HepG2 (cell line): ENCODE data around the gene RASAL3. TPM values are rescaled to one million over a fixed set of nuclear protein-coding genes. Genes with fewer than 3 reads are reported as not detected.

ENCODE experiments used
- AHDC1 ChIP-seq: sonication (generic); formaldehyde crosslinking; IDR thresholded peaks from 2 replicates; pipeline ENCODE4 v1.5.1; 2020; ENCODE audit warnings: mild to moderate bottlenecking, missing genetic modification reagents, borderline replicate concordance
- ETS1 ChIP-seq: sonication (generic); formaldehyde crosslinking; IDR thresholded peaks from 2 replicates; pipeline ENCODE4 v1.4.0; 2020; ENCODE audit warnings: missing genetic modification reagents
- GABPB1 ChIP-seq: IDR thresholded peaks from 2 replicates; pipeline ENCODE4 v1.6.1; 2016; ENCODE audit warnings: mild to moderate bottlenecking, missing genetic modification reagents, moderate library complexity, missing compliant biosample characterization
- KAT8 ChIP-seq: IDR thresholded peaks from 2 replicates; pipeline ENCODE4 v1.6.1; 2016; ENCODE audit warnings: missing genetic modification reagents, missing compliant biosample characterization
- MEIS1 ChIP-seq: sonication (generic); formaldehyde crosslinking; IDR thresholded peaks from 2 replicates; pipeline ENCODE4 v1.9.0; 2021; ENCODE audit warnings: mild to moderate bottlenecking, missing genetic modification reagents, moderate library complexity, borderline replicate concordance
- MIER2 ChIP-seq: IDR thresholded peaks from 2 replicates; pipeline ENCODE4 v1.6.1; 2016; ENCODE audit warnings: missing biosample characterization, missing genetic modification reagents
- NR2C2 ChIP-seq: sonication (generic); formaldehyde crosslinking; IDR thresholded peaks from 2 replicates; pipeline ENCODE4 v1.4.0; 2020; ENCODE audit warnings: missing genetic modification reagents, mild to moderate bottlenecking, moderate library complexity, borderline replicate concordance
- PHF8 ChIP-seq: sonication (generic); formaldehyde crosslinking; IDR thresholded peaks from 2 replicates; pipeline ENCODE4 v1.5.0; 2020; ENCODE audit warnings: missing genetic modification reagents
- SKI ChIP-seq: fragments of 450-650 bp; IDR thresholded peaks from one replicate; pipeline ENCODE4 v1.6.1; 2018; ENCODE audit warnings: mild to moderate bottlenecking; ENCODE audit not compliant: partially characterized antibody
- SRSF9 ChIP-seq: fragments of 200-400 bp; formaldehyde crosslinking; IDR thresholded peaks from 2 replicates; pipeline ENCODE4 v1.6.1; 2018; ENCODE audit warnings: borderline replicate concordance, mild to moderate bottlenecking, low read depth, low read length; ENCODE audit not compliant: insufficient read depth, poor library complexity, severe bottlenecking
- SRY ChIP-seq: sonication (generic); formaldehyde crosslinking; IDR thresholded peaks from 2 replicates; pipeline ENCODE4 v1.8.0; 2022; ENCODE audit warnings: mild to moderate bottlenecking, missing genetic modification reagents
- TCF7 ChIP-seq: sonication (generic); IDR thresholded peaks from 2 replicates; pipeline ENCODE4 v1.6.1; 2016; ENCODE audit warnings: antibody characterized with exemption, low read depth
- ZBTB34 ChIP-seq: sonication (generic); formaldehyde crosslinking; IDR thresholded peaks from 2 replicates; pipeline ENCODE4 v1.8.0; 2022; ENCODE audit warnings: mild to moderate bottlenecking, missing genetic modification reagents
- ZFP37 ChIP-seq: sonication (generic); formaldehyde crosslinking; IDR thresholded peaks from 2 replicates; pipeline ENCODE4 v1.4.0; 2020; ENCODE audit warnings: missing genetic modification reagents, borderline replicate concordance
- ZNF101 ChIP-seq: sonication (generic); formaldehyde crosslinking; IDR thresholded peaks from 2 replicates; pipeline ENCODE4 v1.4.0; 2020; ENCODE audit warnings: mild to moderate bottlenecking, low read depth, missing genetic modification reagents, borderline replicate concordance
- ZNF235 ChIP-seq: sonication (generic); formaldehyde crosslinking; IDR thresholded peaks from 2 replicates; pipeline ENCODE4 v1.8.1; 2023; ENCODE audit warnings: mild to moderate bottlenecking, missing genetic modification reagents, borderline replicate concordance
- ZNF367 ChIP-seq: sonication (generic); formaldehyde crosslinking; IDR thresholded peaks from 2 replicates; pipeline ENCODE4 v1.4.0; 2020; ENCODE audit warnings: missing genetic modification reagents, borderline replicate concordance
- ZNF414 ChIP-seq: sonication (generic); formaldehyde crosslinking; IDR thresholded peaks from 2 replicates; pipeline ENCODE4 v1.5.0; 2020; ENCODE audit warnings: missing genetic modification reagents
- ZNF432 ChIP-seq: sonication (generic); formaldehyde crosslinking; IDR thresholded peaks from 2 replicates; pipeline ENCODE4 v1.5.0; 2020; ENCODE audit warnings: missing genetic modification reagents, mild to moderate bottlenecking, borderline replicate concordance
- ZNF781 ChIP-seq: sonication (generic); formaldehyde crosslinking; IDR thresholded peaks from 2 replicates; pipeline ENCODE4 v1.5.1; 2020; ENCODE audit warnings: borderline replicate concordance, mild to moderate bottlenecking, missing genetic modification reagents; ENCODE audit errors: not compliant biosample characterization
- polyA plus RNA-seq, 8 experiments: library from polyadenylated mRNA; depleted of rRNA in 3 of 8; stranded (reverse) in 7 of 8; unstranded in 1 of 8; fragments of >200 nt; fragmentation: Illumina TruSeq in 4 of 8; extraction: Trizol in 4 of 8; gene quantifications; 2 replicates each; pipeline versions ENCODE4 v1.2.1 to v1.2.3, GENCODE V29; 2011 to 2016; ENCODE audit warnings: low read depth in 4 of 8, missing spikeins in 1 of 8, mixed read lengths in 1 of 8; ENCODE audit not compliant: insufficient read depth in 1 of 8
- total RNA-seq, 5 experiments: library from RNA; depleted of rRNA; stranded (reverse); fragments of >200 nt; fragmentation: Illumina TruSeq; extraction: Trizol; gene quantifications; 2 replicates each; pipeline ENCODE4 v1.2.3, GENCODE V29; 2016; ENCODE audit warnings: low read depth in 1 of 5

The RASAL3 gene
- total and polyA plus RNA-seq, 2 of the 13 experiments (the other 11 are each of a cell fraction or from before 2014, with no cell fraction given): not detected

GRCh38 chr19:15418579-15419412, 45.5 kb downstream of the RASAL3 start, which contains the start of gene AKAP8L (continued):
- TF ChIP-seq ZNF414 (peak; percentile 75), ZNF101 (no peak), ZFP37 (0 out of 2 replicates have a peak, but pooled peaks have one; percentile 54), SRY (CRISPR knock-in tag) (0 out of 2 replicates have a peak, but pooled peaks have one; percentile 64), ZNF781 (no peak), ZNF432 (CRISPR knock-in tag) (no peak), GABPB1 (peak; percentile 74), ETS1 (CRISPR knock-in tag) (no peak), KAT8 (CRISPR knock-in tag) (peak; percentile 46), MIER2 (CRISPR knock-in tag) (no peak), SKI (no peak), NR2C2 (CRISPR knock-in tag) (no peak), AHDC1 (no peak), MEIS1 (peak; percentile 78), ZNF367 (CRISPR knock-in tag) (0 out of 2 replicates have a peak, but pooled peaks have one; percentile 75), SRSF9 (no peak), TCF7 (no peak), PHF8 (CRISPR knock-in tag) (peak; percentile 90), ZNF235 (CRISPR knock-in tag) (peak; percentile 80; the same call in 1 of the 2 replicates), ZBTB34 (no peak)
